ENCODE data around the gene ITPRIP. TPM values are rescaled to one million over a fixed set of nuclear protein-coding genes. Genes with fewer than 3 reads are reported as not detected.

The ITPRIP gene
- total and polyA plus RNA-seq, 2 of the 8 experiments (the other 6 are each of a cell fraction or from before 2014, with no cell fraction given): 15.3 to 16.9 TPM

DNA sequence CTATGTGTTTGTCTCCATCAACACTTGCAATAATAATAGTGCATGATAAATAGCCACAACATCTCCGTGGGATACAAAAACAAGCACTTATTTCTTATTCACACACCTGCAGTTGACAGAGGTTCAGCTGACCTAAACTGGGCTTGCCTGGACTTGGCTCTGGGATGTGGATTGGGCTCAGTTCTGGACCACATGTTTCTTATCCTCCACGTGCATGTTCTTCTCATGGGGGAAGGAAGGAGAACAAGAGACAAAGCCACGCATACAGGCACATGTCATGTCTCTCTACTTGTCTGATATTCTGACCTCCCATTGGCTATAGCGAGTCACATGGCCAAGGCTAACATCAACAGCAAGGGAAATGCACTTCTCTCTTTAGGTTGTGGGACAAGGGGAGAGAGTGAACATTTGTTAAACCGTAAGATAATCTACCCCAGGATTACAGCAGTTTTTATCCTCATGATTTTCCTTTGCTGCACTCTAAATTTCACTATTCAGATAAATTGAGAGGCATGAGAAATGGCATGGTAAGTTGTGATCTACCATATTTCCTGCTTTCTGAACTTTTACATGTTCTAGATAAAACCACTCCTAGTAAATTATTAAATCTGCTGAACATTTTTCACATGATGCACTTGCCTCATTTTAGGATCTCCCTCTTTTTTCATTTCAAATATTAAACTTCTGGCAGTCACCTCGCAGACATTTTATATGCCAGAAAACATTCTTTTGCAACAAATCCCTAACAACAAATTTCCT, 49.0 kb upstream of the ITPRIP start:
- TF ChIP-seq, protein P1, sequence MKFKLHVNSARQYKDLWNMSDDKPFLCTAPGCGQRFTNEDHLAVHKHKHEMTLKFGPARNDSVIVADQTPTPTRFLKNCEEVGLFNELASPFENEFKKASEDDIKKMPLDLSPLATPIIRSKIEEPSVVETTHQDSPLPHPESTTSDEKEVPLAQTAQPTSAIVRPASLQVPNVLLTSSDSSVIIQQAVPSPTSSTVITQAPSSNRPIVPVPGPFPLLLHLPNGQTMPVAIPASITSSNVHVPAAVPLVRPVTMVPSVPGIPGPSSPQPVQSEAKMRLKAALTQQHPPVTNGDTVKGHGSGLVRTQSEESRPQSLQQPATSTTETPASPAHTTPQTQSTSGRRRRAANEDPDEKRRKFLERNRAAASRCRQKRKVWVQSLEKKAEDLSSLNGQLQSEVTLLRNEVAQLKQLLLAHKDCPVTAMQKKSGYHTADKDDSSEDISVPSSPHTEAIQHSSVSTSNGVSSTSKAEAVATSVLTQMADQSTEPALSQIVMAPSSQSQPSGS (IDR thresholded peaks at IDR 0.05; ENCODE audit: low read length): no peak
- TF ChIP-seq, protein P2, sequence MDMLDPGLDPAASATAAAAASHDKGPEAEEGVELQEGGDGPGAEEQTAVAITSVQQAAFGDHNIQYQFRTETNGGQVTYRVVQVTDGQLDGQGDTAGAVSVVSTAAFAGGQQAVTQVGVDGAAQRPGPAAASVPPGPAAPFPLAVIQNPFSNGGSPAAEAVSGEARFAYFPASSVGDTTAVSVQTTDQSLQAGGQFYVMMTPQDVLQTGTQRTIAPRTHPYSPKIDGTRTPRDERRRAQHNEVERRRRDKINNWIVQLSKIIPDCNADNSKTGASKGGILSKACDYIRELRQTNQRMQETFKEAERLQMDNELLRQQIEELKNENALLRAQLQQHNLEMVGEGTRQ (IDR thresholded peaks at IDR 0.05; ENCODE audit: low read length): peak; percentile 66
- no peak for TF ChIP-seq EP300 (IDR thresholded peaks at IDR 0.05; ENCODE audit: borderline replicate concordance in 1 of 2, low read depth in 2 of 2, low read length in 2 of 2)
- TF ChIP-seq POU5F1 (IDR thresholded peaks at IDR 0.05; ENCODE audit: low read depth, low read length): no peak
- TF ChIP-seq BACH1 (IDR thresholded peaks at IDR 0.05; ENCODE audit: low read length): no peak
- TF ChIP-seq, protein P3, sequence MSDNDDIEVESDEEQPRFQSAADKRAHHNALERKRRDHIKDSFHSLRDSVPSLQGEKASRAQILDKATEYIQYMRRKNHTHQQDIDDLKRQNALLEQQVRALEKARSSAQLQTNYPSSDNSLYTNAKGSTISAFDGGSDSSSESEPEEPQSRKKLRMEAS (IDR thresholded peaks at IDR 0.05): 0 out of 2 replicates have a peak, but pooled peaks have one; percentile 31
- TF ChIP-seq CEBPB (IDR thresholded peaks at IDR 0.05; ENCODE audit: low read depth, low read length): no peak
- Histone ChIP-seq H3K9me3 (ENCODE audit: insufficient read depth in 2 of 2, low read depth in 1 of 2, low read length in 1 of 2) (no peaks in the 10 kb centered on the region), H4K20me1 (replicated peaks in 1 of 2; ENCODE audit: control insufficient read depth in 1 of 2, insufficient read depth in 2 of 2, low read length in 2 of 2) (no peaks in the 10 kb centered on the region), H3K79me2 (ENCODE audit: control insufficient read depth in 1 of 2, insufficient read depth in 2 of 2, low read length in 2 of 2) (no peaks in the 10 kb centered on the region), H2AFZ (ENCODE audit: low read length) (peak overlapping the region; percentile 85; the same call in 1 of the 2 replicates), H4K91ac (replicated peaks; ENCODE audit: insufficient read length, low read length) (no peak overlapping the region), H3K4me3 (ENCODE audit: extremely low read depth in 1 of 4, insufficient read depth in 2 of 4, low read depth in 3 of 4, low read length in 4 of 4) (no peak overlapping the region), H3K27ac (ENCODE audit: low read depth, low read length) (no peak overlapping the region), H2BK120ac (replicated peaks; ENCODE audit: low read depth, low read length) (no peak overlapping the region), H4K8ac (ENCODE audit: extremely low read depth, insufficient read depth, low read length) (no peak overlapping the region), H3K4ac (replicated peaks; ENCODE audit: insufficient read length, low read depth, low read length) (no peak overlapping the region), H3K36me3 (ENCODE audit: control insufficient read depth in 2 of 4, insufficient read depth in 4 of 4, low read length in 3 of 4) (no peaks in the 10 kb centered on the region), H3K9ac (replicated peaks in 1 of 4; ENCODE audit: extremely low read depth in 1 of 4, low read depth in 3 of 4, low read length in 3 of 4) (no peak overlapping the region), H2BK15ac (ENCODE audit: low read length) (no peak overlapping the region), H4K5ac (ENCODE audit: insufficient read length, low read depth, low read length) (no peak overlapping the region), H2BK20ac (ENCODE audit: low read length) (no peak overlapping the region), H3K23ac (ENCODE audit: insufficient read length) (no peak overlapping the region), H2AK5ac (ENCODE audit: low read depth, low read length) (no peak overlapping the region), H3K56ac (replicated peaks; ENCODE audit: insufficient read length, low read depth, low read length) (no peak overlapping the region), H3K4me1 (replicated peaks in 1 of 4; ENCODE audit: control insufficient read depth in 3 of 4, insufficient read depth in 4 of 4, low read length in 3 of 4) (no peaks in the 10 kb centered on the region), H2BK5ac (ENCODE audit: low read depth, low read length) (no peak overlapping the region), H3K23me2 (ENCODE audit: low read depth, low read length) (no peaks in the 10 kb centered on the region), H3K18ac (ENCODE audit: extremely low read depth, low read length) (no peak overlapping the region), H3K79me1 (ENCODE audit: low read depth, low read length) (no peaks in the 10 kb centered on the region), H3K4me2 (ENCODE audit: insufficient read depth in 1 of 2, low read depth in 2 of 2, low read length in 2 of 2) (no peak overlapping the region), H3K27me3 (replicated peaks in 1 of 4; ENCODE audit: control insufficient read depth in 3 of 4, extremely low read depth in 1 of 4, insufficient read depth in 3 of 4, low read length in 3 of 4) (no peaks in the 10 kb centered on the region; a peak in 1 of 7 replicates), H2BK12ac (ENCODE audit: low read depth, low read length) (no peak overlapping the region), H3K14ac (ENCODE audit: insufficient read length) (no peak overlapping the region)
- FAIRE-seq: no peak
- 84% methylated on average over 6 of the region's 6 CpGs; no CpG with 5 or more reads in 1 of the 2 experiments for whole genome bisulfite sequencing, 2 experiments (ENCODE audit: extremely low coverage in 1 of 2, insufficient coverage in 1 of 2, insufficient read length in 1 of 2, insufficient replicate concordance in 2 of 2, low coverage in 1 of 2, low lambda C conversion rate in 2 of 2, missing lambda C conversion rate in 1 of 2)
- CTCF ChIA-PET (ENCODE audit: partially characterized antibody): interaction anchor here (0.9 kb wide), 1 partner anchor 96 kb away, joined by 3 read pairs; no protein-coding TSS in a partner anchor
- no peak for DNase-seq (ENCODE audit: low read depth in 1 of 2, low spot score in 2 of 2)
- POLR2A ChIA-PET (ENCODE audit: partially characterized antibody): no interaction called here

Data from H1 (cell line).